ENCODE measurements around the gene MAN2A2. TPM values are rescaled to one million over a fixed set of nuclear protein-coding genes. Genes with fewer than 3 reads are reported as not detected.

The MAN2A2 gene
- 19.4 TPM for total RNA-seq
- polyA plus RNA-seq, result 31.4 TPM

DNA sequence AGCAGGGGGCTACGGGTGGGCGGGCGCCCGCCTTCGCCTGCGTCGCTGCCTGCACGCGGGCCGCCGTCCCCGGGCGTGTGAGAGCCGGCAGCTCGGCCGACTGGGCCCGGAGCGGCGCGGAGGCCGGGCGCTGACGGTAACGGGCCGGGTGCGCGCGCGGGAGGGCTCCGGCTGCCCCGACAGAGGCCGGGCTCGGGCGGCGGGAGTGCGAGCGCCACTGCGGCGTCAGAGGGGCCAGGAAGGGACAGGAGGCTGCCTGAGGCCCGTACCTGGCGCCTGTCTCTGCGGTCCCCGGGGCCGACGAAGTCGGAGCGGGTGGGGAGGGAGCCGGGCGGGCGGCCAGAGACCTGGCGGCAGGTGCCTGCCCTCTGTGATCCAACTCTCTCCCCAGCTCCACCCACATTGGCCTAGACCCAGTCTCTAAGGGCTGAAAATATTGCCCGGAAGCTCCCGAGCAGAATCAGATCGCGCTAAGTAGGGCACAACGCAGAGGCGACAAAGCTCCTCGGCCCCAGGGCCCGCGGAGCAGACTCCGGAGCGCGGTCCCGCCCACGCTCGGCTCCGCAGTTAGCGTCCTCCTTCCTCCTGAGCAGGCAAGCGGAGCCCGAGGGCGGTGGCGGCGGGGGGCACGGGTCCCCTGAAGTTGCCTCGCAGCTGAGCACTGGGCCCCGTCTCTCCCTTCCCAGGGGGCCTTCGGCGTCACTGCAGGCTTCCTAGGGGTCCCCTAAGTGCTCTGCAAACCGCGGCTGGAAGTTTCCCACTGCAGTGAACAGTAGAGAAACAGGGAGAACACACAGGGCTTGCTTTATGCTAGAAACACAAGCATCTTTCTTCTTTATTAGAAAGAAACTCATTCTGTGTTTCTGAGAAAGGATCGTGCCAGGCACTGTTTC, at the start of gene MAN2A2:
Gene MAN2A2, plus strand, starts transcription at position 463 of the 893 bp plus-strand sequence. CDS start 906 bp downstream, outside the sequence.
- WGBS, result under 1% methylated on average over 81 of the region's 81 CpGs
- DNase-seq (ENCODE audit: extremely low spot score), result no peak
- no peaks in the 10 kb centered on the region for H3K36me3 ChIP-seq (ENCODE audit: insufficient read depth)
- H3K4me3 ChIP-seq (ENCODE audit: low read depth, low read length), result peak within 1 kb of the TSS; percentile 81
- H3K27ac ChIP-seq (ENCODE audit: low read depth), result peak within 1 kb of the TSS; percentile 90
- no peaks in the 10 kb centered on the region for H3K4me1 ChIP-seq (ENCODE audit: insufficient read depth)

DNA sequence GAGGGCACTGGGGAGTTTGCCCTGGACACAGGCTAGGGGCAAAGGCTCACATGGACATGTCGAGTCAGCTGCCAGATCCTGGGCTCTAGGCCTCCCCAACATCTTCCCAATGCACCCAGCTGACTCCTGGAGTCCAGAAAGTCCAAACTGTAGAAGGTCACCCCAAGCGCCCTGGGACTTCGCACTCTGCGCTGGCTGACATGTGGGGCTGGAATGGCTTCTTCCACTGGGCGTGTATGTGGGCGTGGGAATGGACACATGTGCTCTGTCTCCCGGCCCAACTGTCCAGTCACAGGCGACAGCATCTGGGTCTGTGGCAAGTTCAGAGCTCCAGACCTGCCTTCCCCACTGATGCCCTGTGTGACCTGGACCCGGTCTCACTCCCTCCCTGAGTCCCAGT, 48.0 kb upstream of the MAN2A2 start:
- no peak for DNase-seq (ENCODE audit: extremely low spot score)
- Histone ChIP-seq H3K4me3 (ENCODE audit: low read depth, low read length) (no peak overlapping the region), H3K36me3 (ENCODE audit: insufficient read depth) (no peaks in the 10 kb centered on the region), H3K4me1 (ENCODE audit: insufficient read depth) (no peaks in the 10 kb centered on the region), H3K27ac (ENCODE audit: low read depth) (no peak overlapping the region)
- WGBS, result 89% methylated on average over 9 of the region's 9 CpGs

DNA sequence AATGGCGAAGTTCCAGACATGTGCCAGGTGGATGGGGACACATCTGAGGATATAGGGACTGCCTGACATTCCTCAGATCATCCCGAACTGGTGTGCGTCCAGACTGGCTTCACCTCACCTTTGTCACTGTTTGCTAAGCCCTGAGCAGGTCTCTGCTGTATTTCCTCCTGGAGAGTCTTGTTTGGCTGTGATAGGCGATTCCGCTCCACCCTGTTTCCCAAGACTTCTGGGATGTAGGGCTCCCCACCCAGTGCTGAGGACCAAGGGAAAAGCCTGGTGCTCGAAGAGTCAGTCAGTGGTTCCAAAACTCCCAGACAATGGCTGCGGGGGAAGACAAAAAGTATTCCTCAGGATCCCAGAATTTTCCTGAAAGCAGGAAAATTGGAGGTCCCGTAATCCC, 45.8 kb upstream of the MAN2A2 start:
- no peak for DNase-seq (ENCODE audit: extremely low spot score)
- no peak overlapping the region for H3K4me3 ChIP-seq (ENCODE audit: low read depth, low read length)
- H3K36me3 ChIP-seq (ENCODE audit: insufficient read depth), result no peaks in the 10 kb centered on the region
- no peaks in the 10 kb centered on the region for H3K4me1 ChIP-seq (ENCODE audit: insufficient read depth)
- WGBS, result 92% methylated on average over 8 of the region's 8 CpGs
- H3K27ac ChIP-seq (ENCODE audit: low read depth), result no peak overlapping the region

DNA sequence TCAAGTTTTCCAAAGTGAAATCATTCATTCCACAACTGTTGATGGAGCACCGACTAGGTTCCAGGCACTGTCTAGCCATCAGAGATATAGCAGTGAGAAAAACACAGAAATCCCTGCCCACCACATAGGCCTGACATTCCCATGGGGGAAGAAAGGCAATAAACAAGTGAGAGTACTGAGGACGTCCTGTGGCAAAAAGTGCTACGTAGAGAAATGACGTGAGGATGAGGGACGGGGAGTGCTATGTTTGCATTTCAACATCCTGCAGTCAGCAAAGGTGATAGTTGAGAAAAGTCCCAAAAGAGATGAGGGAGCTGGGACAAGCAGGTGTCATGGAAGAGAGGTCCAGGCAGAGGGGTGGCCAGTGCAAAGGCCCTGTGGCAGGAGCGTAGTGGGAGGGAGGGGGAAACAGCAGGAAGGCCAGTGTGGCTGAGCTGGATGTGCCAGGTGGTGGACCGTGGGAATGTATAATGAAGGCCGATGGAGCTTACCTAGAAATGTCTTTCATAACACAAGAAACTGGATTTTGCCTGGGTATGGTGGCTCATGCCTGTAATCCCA, 45.1 kb upstream of the MAN2A2 start:
- DNase-seq (ENCODE audit: extremely low spot score), result no peak
- Histone ChIP-seq H3K4me1 (ENCODE audit: insufficient read depth) (no peaks in the 10 kb centered on the region), H3K4me3 (ENCODE audit: low read depth, low read length) (no peak overlapping the region), H3K36me3 (ENCODE audit: insufficient read depth) (no peaks in the 10 kb centered on the region), H3K27ac (ENCODE audit: low read depth) (no peak overlapping the region)
- 91% methylated on average over 8 of the region's 8 CpGs for WGBS

DNA sequence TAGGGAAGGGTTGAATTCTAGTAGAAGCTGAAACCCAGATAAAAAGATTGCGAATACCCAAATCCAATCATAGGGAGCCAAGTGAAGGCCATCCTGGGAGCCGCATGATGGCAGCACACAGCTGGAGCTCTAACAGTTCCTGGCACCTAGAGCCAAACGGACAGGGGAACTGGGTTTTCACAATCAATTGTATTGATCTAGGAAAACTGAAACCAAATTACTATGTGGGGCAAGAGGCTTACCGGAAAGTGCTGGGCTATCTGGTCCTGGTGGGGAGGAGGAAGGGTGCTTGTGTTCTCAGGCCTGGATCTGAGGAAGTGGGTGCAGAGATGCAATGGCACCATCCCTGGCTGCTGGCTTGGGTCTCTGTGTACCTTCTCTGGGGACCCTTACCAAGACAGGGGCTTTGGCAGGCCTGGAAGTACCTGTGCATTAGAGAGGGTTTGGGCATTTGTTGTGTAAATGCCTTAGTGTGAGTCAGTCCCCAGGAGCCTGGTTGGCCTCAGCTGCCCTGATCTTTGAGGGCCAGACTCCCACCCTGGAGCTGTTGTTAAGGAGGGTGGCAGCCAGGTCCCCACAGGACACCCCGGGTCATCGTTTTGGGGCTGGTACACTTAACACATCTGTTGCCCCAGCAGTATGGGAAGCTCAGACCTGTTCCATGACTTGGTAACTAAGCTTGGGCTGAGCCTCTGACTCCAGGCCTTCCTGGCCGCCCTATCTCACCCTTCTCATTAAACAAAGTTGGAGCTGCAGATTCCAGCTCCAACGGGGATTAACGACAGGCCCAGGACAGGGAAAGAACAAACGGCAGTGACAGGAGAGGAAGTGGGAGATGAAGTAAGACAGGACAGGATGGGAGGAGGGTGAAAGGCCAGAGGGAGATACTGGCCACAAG, 43.6 kb upstream of the MAN2A2 start:
- Histone ChIP-seq H3K36me3 (ENCODE audit: insufficient read depth) (no peaks in the 10 kb centered on the region), H3K4me1 (ENCODE audit: insufficient read depth) (no peaks in the 10 kb centered on the region), H3K27ac (ENCODE audit: low read depth) (no peak overlapping the region), H3K4me3 (ENCODE audit: low read depth, low read length) (no peak overlapping the region)
- no peak for DNase-seq (ENCODE audit: extremely low spot score)
- 54% methylated on average over 10 of the region's 10 CpGs for WGBS

DNA sequence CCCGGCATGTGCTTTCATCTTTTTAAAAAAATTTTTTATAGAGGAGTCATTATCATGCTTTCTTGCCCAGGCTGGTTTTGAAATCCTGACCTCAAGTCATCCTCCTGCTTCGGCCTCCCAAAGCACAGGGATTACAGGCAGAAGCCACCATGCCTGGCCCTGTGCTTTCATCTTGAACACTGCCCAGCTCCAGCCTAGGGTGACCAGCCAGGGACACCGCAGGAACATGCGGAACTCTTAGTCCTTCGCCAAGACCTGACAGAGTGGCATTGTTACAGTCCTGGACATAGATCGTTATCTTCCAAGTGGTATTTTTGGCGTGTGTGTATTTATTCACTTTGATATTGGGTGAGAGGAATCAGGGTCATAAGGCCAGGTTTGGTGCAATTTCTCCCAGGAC, 42.7 kb upstream of the MAN2A2 start:
- WGBS, result 82% methylated on average over 7 of the region's 7 CpGs

DNA sequence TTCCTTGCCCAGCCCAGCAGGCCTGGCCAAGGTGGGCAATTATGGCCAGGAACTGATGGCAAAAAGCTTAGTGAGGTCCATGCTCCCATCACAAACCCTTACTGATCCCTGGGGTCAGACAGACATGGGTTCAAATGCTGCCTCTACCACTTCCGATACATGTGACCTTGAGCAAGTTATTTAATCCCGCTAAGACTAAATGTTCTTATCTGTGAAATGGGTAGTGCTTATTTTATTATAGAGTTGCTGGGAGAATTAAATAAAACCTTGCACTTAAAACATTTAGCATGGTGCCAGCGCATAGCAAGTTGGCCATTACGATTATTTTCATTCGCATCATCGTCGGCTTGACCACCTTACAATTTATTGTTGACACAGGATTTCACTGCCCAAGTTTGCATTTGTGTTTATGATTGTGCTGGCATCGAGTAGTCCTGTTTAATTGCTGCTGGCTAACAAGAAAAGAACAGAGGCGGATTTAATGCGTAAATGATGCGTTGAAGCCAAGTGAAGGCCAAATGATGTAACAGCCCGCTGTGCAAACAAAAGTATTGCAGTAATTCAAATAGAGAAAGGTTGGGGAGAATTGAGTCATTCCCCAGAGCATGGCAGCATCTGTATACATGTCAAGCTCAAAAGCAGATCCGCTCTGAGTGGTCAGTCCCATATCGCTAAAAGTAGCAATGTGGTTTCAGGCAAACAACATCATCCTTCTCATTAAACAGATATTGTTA, 42.0 kb upstream of the MAN2A2 start:
- H3K27ac ChIP-seq (ENCODE audit: low read depth), result no peak overlapping the region
- H3K4me1 ChIP-seq (ENCODE audit: insufficient read depth), result no peaks in the 10 kb centered on the region
- 89% methylated on average over 14 of the region's 14 CpGs for WGBS

More for the DNA sequence above, 42.7 kb upstream of the MAN2A2 start:
- DNase-seq (ENCODE audit: extremely low spot score), result no peak
- H3K4me1 ChIP-seq (ENCODE audit: insufficient read depth), result no peaks in the 10 kb centered on the region
- no peak overlapping the region for H3K27ac ChIP-seq (ENCODE audit: low read depth)
- no peak overlapping the region for H3K4me3 ChIP-seq (ENCODE audit: low read depth, low read length)
- H3K36me3 ChIP-seq (ENCODE audit: insufficient read depth), result no peaks in the 10 kb centered on the region

DNA sequence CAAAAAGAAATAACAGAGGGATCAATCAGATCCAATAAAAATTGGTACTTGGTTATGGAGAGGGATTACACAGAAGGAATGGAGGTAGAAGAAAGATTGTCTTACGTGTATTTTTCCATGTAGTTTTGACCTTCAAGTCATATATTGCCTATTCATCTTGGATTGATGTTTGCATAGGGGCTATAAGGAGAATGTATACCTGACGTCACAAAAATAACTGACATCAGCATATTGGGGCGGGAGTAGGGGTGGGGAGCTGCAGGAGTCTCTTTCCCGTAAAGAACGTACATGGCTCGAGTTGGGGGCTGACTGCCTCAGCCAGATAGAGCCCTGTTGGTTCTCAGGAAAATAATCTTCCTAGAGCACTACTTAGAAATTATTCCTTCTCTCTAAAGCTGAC, 40.6 kb upstream of the MAN2A2 start:
- Histone ChIP-seq H3K27ac (ENCODE audit: low read depth) (no peak overlapping the region), H3K4me3 (ENCODE audit: low read depth, low read length) (no peak overlapping the region), H3K36me3 (ENCODE audit: insufficient read depth) (no peaks in the 10 kb centered on the region), H3K4me1 (ENCODE audit: insufficient read depth) (no peaks in the 10 kb centered on the region)
- DNase-seq (ENCODE audit: extremely low spot score), result no peak
- 91% methylated on average over 6 of the region's 6 CpGs for WGBS

More for the DNA sequence above, 42.0 kb upstream of the MAN2A2 start:
- Histone ChIP-seq H3K36me3 (ENCODE audit: insufficient read depth) (no peaks in the 10 kb centered on the region), H3K4me3 (ENCODE audit: low read depth, low read length) (no peak overlapping the region)
- DNase-seq (ENCODE audit: extremely low spot score), result no peak

DNA sequence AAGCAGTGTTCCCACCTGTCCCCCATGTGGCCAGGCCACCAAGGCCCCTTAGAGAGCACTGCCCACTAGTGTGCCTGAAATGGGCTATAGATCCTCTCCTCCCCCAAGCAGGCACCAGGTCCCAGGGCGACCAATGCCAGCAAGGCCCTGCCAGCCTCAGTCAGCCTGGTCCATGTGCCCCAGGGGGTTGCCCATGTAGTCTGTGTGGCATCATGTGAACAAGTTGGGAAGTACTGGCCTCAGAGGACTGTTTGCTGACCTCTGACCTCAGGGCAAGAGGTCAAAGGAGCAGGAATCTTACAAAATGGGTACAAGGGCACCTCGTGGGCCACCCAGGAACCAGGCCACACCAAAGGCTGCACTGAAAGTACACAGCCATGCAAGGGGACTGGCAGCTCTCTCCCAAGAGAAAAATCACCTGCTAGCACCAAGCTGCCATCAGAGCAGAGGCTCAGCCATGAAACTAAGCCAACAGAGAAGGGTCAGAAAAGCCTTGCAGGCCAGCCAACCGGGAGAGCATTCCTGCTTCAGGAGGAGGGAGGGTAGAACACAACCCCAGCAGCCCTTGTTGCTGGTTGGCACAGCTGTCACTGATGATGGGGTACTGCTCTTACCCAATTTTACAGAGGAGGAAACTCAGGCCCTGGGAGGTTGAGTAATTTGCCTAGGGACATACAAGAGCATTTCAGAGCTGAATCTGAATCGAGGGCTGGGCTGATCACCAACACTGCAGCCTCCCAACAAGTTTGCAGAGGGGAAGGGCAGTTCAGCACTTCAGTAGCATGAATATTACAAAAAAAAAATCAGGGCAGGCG, 39.9 kb upstream of the MAN2A2 start:
- DNase-seq (ENCODE audit: extremely low spot score), result no peak
- WGBS, result 77% methylated on average over 5 of the region's 5 CpGs
- Histone ChIP-seq H3K27ac (ENCODE audit: low read depth) (no peak overlapping the region), H3K36me3 (ENCODE audit: insufficient read depth) (no peaks in the 10 kb centered on the region), H3K4me1 (ENCODE audit: insufficient read depth) (no peaks in the 10 kb centered on the region), H3K4me3 (ENCODE audit: low read depth, low read length) (no peak overlapping the region)

DNA sequence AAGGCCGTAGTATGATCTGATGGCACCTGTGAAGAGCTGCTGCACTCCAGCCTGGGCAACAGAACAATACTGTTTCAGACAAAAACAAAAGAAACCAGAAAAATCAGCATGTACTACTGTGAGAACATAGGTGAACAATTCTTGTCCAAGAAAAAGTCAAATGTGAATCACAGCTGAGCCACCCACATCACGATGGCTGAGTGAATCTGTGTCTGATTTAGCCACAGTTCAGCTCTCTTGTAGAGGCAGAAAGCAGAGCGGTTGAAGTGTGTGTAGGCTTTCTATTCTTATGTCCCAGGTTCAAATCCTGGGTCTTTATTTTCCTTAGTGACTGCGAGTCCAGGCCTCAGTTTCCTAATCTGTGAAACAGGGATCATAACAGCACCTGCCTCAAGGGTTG, 39.1 kb upstream of the MAN2A2 start:
- H3K27ac ChIP-seq (ENCODE audit: low read depth), result no peak overlapping the region
- H3K36me3 ChIP-seq (ENCODE audit: insufficient read depth), result no peaks in the 10 kb centered on the region
- DNase-seq (ENCODE audit: extremely low spot score), result no peak
- WGBS, result 94% methylated on average over 4 of the region's 4 CpGs
- no peak overlapping the region for H3K4me3 ChIP-seq (ENCODE audit: low read depth, low read length)
- H3K4me1 ChIP-seq (ENCODE audit: insufficient read depth), result no peaks in the 10 kb centered on the region

DNA sequence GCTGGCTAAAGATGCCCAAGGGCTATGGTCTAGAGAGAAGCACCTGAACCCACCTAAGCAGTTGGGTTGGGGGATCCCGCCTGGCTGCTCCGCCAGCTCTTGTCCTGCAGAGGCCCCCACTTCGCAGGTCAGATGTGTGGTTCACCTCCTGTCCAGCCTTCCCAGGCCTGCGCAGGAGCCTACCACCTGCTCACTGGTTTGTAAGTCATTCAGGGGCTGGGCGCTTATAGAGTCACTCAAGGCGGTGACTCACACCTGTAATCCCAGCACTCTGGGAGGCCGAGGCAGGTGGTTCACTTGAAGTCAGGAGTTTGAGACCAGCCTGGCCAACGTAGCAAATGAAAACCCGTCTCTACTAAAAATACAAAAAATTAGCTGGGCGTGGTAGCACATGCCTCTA, 38.6 kb upstream of the MAN2A2 start:
- no peak overlapping the region for H3K4me3 ChIP-seq (ENCODE audit: low read depth, low read length)
- H3K36me3 ChIP-seq (ENCODE audit: insufficient read depth), result no peaks in the 10 kb centered on the region
- no peak overlapping the region for H3K27ac ChIP-seq (ENCODE audit: low read depth)
- WGBS, result 92% methylated on average over 10 of the region's 10 CpGs
- no peak for DNase-seq (ENCODE audit: extremely low spot score)
- no peaks in the 10 kb centered on the region for H3K4me1 ChIP-seq (ENCODE audit: insufficient read depth)

DNA sequence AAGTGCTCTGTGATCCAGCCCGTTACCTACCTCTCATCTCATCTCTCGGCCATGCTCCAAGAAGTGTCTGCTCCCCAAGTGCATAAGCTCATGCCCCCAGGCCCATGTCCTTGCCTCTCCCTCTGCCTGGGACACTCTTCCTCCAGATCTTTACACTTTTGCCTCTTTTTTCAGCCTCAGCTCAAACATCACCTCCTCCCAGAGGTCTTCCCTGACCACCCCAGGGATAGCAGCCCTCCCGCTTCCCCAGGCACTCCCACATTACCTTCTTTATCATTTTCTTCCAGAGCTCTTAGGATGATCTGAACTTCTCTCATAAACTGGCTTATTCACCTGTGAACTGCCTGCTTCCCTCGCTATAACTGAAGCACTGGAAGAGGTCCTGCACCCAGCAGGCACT, 37.4 kb upstream of the MAN2A2 start:
- Histone ChIP-seq H3K4me3 (ENCODE audit: low read depth, low read length) (no peak overlapping the region), H3K36me3 (ENCODE audit: insufficient read depth) (no peaks in the 10 kb centered on the region), H3K4me1 (ENCODE audit: insufficient read depth) (no peaks in the 10 kb centered on the region), H3K27ac (ENCODE audit: low read depth) (no peak overlapping the region)
- DNase-seq (ENCODE audit: extremely low spot score), result no peak
- 89% methylated on average over 4 of the region's 4 CpGs for WGBS

Data from urinary bladder (tissue), 4 donors.